DLD1 (cell line): ENCODE results near the gene TBL1X.

Source experiments
- in situ Hi-C: cut with HindIII; loops from 2 replicates; pipeline ENCODE4 v1.10.0; 2017; ENCODE audit warnings: low sequenced_read_pairs

The TBL1X gene

DNA sequence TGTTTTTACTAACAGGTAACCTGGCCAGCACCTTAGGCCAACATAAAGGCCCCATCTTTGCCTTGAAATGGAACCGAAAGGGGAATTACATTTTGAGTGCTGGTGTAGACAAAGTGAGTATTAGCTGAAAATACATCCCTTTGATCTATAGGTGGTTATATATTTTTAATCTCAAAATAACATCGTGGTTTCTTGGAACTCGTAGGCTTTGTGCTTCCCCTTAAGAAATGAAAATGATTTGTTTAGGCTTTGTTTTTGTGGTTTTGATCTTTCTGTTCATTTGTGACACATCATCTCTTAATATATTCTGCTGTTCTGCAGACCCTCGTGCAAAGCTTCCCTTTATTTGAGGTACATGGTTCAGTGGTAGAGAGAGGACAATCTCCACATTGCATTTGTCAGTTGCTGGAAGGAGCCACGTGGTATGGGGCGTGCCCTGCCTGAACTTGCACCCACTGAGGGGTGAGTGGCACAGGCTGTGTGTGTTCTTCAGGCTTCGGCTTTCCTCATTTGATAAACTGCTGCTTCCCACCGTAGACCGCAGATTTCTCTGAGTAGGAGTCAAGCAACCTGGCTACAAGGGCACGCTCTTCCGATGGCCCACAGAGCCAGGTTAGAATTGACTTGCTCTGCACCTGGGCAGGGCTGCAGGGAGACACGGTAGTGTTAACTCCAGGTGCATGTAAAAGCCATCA is 228.6 kb downstream of the TBL1X start:
- in situ Hi-C loops = no loop called here

DNA sequence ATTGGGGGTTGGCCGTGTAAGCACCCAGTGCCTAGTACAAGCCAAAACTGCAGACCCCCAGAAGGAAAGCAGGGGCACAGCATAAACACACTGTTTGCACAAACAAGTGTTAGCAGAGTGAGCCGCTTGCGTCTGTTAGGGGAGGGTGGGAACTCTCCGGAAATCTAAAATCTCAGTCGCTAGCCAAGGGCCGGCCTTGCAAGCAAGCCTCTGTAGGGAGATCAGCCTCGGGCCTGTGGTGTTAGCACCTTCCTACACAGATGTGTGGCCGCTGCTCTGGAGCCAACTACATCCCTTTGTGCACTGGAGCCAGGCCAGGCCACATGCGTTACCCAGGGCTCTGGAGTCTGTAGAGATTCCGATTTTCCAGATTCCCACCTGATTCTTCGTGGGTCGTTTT is 233.7 kb downstream of the TBL1X start:
- in situ Hi-C loops = no loop called here

DNA sequence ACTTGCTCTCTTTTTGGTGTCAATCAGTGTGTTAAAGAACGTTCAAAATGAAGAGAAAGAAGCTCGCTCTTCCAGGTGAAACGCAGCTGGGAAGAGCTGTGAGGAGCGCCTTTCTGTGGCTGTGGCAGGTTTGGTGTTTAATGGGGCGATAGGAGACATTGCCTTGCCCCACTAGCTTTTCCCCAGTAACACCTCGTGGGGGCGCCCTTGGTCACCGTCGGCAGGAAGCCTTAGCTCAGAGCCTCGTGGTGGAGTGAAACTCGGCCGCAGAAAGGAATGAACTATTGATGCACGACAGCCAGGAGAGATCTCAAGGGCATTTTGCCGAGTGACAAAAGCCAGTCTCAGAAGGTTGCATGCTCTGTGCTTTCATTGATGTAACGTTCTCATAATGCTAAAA is 235.7 kb downstream of the TBL1X start:
- in situ Hi-C loops = no loop called here

DNA sequence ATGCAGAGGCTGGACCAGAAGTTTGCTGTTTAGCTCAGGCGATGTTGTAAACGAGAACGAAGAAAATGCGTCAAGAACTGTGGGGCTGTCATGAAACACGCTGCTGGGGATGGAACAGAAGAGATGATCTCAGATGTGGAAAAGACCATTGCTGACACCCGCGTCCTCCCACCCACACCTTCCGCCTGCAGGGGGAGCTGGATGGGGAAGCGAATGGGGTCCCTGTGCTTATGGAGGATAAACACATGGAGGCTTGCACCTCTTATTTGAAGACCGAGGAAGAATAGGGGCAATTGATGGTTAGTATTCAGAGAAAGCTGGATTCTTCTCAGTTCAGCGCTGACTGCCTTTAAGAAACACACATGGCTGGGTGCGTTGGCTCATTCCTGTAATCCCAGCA is 236.9 kb downstream of the TBL1X start:
- in situ Hi-C loops = no loop called here

DNA sequence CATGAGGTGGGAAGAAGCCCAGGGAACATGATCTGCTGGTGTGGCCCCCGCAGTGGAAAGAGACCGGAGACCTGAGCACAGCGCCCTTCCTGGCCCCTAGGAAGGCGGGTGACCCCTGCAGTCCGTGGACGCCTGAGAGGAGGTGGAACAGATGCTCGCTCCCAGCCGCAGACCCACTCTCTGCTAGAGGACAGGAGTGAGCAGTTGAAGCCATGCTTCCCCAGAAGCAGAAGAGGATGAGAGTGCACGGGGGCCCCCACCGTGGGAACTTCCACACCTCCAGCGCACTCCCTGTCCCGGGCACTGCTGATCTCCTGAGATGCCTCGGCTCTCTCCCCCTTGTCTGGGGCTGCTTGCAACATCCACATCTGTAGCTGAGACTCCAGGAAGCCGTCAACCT is 238.5 kb downstream of the TBL1X start:
- in situ Hi-C loops = no loop called here

DNA sequence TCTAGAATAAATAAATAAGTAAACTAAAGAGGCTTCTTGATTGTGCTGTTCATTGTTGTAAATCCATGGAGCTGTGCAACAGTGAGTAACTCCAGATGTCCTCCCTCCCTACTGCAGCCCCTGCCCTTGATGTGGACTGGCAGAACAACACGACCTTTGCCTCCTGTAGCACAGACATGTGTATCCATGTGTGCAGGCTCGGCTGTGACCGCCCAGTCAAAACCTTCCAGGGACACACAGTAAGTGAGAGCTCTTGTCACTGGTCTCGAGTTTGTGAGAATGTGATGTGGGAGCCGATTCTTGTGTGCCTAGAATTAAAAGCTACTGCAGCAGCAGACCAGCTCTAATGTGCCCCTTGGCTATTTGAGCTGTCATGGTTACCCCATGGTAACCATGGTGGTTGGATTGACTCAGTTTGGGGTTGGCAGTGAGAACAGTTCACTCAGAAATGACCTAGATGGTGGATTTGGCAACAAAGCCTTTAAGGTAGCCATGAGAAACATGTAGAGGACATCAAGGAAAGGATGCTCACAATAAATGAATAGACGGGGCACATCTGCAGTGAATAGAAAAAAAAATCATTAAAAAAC is 240.1 kb downstream of the TBL1X start:
- in situ Hi-C loops = no loop called here

DNA sequence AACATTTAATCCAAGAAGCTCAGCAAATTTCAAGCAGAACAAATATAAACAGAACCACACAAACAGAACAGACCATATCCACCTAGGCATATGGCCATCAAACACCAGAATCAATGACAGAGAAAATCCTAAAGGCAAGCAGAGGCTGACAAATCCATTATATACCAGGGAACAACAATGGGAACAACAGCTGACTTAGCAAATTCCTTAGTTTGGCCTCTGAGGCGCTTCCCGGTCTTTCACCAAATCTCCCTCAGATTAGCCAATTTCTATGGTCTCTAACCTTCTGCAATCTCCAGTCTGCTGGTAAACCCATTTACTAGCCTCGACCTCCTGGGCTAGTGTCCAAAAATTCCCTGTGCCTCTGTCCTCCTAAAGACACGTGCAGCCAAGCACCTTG is 241.6 kb downstream of the TBL1X start:
- in situ Hi-C loops = no loop called here

DNA sequence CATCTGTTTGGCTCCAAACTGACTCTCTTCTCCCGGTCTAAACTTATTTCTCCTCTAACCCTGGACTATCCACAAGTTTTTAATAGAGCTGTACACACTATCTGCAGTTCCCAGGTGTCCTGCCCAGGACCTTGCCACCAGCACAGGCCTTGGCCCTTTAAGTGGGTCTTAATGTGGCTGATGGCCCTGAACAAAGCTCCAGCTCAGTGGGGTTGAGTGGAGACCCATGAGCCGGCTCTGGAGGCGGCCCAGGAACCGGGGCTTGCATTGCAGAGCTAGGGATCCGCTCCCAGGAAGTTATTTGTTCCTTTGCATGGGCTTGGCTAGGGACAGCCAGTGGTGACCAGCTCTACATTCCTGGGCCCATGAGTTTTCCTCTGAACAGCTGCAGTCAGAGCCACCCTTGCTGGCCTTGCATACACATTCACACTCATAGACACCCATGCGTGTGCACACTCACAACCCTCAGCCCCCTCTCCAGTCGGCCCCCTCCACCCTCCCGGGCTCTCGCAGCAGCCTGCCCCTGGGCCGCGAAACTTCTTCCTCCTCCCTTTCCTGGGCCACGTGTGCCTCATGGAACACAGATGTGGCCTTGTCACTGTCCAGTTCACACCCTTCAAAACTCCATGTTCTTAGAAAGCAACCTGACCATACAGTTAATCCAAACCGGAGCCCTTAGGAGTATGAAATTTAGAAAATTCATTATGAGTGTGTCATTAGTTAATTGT is 242.6 kb downstream of the TBL1X start:
- in situ Hi-C loops = no loop called here

DNA sequence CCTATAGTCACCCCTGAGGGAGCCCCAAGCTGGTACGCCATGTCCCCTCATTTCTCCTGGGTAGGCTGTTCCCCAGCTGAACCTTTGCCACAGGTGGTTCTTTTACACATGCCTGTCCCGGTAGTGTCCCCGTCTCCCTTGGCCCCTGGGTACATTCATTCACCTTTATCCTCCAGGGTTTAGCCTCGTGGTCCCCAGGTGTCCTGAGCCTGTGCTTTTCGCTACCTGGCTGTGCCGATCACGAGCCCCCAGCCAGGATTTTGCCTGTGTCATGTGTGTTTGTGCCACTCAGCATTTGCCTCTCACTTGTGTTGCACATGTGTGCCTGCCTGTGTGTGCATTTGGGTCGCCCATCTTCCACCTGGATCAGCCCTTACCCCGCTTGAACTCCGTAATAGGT is 243.2 kb downstream of the TBL1X start:
- in situ Hi-C loops = no loop called here

DNA sequence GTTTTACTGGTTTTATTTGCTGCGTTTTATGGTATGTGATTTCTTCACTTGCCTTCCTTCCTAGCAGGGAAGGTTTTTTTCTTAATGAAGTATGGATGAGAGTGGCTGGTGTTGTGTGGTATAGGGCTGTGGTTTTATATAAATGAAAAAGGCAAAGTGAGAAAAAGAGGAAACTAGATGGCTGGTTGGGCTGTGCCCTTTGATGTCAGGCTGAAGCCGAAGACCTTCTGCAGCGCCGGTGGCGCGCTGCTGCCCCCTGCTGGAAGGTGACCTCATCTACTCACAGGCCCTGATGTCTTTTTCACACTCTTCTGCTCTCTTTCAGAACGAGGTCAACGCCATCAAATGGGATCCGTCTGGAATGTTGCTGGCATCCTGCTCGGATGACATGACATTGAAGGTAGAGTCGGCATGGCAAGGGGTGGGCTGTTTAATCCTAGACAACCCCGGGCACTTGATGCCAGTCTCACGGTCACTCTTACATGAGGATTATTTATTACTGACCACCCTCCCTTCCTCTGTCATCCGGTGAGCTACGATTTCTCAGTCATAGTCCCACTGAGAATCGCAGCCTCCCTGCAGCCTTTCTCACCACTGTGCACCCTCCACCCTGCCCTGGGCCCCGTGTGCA is 244.2 kb downstream of the TBL1X start:
- in situ Hi-C loops = no loop called here

DNA sequence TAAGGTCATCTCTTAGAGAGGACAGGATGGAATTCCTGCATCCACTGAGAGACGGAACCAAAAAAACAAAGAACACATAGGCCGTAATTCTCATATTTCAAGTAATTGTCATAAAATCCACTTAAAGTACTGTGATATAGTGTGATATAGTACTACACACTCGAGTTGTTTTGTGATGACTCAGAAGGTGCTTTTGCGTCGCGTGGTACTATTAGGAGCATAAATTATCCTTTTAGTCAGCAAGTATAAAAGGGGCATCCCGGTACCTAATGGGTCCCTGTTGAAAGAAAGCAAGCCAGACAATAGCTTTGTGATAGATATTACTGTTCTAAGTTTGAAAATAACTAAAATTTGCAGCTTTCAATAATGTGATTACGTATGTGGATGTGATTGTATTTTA is 245.5 kb downstream of the TBL1X start:
- in situ Hi-C loops = no loop called here

DNA sequence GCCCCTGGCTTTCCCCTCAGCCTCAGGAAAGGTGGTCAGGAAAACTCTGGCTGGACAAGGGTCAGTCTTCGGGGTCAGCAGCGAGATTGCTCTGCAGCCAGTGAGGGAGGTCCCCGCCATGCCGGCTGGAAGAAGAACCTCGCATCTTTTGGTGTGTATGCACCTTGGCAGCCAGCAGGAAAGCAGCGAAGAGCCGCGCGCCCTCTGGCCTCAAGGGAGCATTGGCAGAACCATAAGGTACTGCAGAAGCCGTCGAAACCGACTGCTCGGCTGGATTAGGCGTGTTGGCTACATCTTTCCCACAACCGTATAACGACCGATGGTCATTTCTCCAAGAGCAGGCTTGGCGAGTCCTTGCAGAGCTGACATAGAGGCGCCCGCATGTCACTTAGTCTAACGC is 252.5 kb downstream of the TBL1X start:
- in situ Hi-C loops = no loop called here

DNA sequence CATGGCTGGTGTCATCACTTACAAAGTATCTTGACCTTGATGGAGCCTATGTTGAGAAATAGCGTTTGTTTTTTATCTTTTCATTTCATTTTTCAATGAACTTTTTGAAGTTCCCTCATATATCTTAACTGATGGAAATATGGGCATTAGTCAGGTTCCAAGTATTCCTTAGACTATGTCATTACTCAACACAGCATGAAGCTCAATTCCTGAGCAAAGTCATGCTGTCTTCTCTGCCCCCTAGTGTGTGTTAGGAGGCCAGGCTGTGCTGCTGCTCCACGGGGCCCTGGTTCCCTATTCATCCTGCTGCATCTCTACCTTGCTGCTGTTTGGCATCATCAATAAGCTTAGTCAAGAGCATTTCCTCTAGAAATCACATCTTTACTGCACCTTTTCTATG is 259.9 kb downstream of the TBL1X start:
- in situ Hi-C loops = no loop called here

DNA sequence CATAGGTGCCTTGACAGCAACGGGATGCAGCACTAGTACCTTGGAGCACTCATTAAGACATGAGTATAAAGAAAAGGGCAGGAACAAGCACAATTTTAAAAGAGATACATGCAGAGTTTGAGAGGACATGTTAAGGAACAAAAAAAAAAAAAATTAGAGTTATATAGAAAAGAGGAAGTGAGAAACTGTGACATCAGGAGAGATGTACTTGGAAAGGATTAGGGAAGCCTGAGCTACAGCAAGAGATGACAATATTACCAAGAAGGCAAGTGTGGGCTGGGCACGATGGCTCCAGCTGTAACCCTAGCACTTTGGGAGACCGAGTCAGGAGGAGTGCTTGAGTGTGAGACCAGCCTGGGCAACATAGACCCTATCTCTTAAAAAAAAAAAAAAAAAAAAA is 263.4 kb downstream of the TBL1X start:
- in situ Hi-C loops = no loop called here

DNA sequence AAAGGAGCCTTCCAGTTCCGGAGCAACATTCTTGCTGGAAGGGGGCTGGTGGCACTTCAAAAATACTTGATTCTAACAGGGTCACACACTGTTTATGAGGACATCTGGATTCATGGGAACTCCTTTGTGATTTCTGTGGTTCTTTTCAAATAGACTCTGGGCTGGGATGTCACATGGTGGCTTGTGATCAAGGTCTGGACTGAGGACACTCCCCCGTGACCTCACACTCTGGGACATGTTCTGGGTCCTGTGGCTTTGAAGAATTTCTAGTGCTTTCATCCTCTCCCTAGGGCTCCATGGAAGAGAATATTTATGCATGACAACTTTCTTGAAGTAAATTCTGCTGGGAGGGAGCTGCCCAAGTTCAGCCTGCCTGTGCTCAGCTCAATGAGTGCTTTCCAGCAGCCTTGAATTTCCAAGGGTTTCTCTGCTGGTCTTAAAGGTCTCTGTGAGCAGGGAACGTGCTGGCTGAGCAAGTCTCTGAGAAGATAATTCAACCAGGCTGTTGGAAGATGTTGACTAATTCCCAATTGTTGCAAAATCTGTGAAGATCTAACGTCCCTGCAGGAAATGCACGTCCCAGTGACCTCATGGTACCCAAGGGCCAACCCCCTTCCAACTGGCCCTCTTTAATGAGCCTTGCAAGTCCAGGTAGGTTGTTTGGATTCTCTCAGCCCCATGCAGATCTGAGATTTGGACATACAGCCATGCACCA is 264.5 kb downstream of the TBL1X start:
- in situ Hi-C loops = no loop called here

DNA sequence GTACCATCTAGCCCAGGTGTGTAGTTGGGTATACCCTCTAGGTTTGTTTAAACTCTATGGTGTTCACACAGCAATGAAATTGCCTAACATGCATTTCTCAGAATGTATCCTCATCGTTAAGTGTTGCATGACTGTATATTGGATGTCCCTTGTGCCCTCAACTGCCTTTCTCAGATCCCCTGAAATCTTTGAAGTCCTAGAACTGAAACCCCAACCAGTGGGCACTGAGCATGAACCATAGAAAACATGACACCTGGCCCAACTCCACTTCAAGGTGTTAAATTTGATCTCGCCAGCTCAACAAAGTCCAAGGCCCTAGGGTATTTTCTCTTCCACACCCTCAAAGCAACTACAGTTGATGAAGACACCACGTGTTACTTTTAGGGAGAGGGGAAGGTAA is 265.2 kb downstream of the TBL1X start:
- in situ Hi-C loops = no loop called here

DNA sequence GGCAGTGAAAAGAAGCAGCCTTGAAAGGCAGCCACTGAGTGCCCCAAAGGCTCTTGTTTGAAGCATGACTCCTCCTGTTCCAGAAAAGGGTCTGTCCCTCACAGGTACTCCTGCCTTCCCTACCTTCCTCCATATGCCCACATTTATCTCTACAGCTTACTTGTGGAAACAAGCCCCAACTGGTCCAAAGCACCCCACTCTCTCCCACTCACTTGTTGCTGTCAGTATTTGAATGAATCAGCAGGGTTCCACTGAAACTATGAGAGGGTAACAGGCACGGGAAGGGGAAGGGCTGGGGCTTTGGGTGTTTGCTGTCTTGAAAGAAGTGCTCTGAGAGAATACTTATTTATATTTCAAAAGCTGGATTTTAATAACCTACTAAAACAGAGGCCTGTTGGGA is 265.9 kb downstream of the TBL1X start:
- in situ Hi-C loops = no loop called here

DNA sequence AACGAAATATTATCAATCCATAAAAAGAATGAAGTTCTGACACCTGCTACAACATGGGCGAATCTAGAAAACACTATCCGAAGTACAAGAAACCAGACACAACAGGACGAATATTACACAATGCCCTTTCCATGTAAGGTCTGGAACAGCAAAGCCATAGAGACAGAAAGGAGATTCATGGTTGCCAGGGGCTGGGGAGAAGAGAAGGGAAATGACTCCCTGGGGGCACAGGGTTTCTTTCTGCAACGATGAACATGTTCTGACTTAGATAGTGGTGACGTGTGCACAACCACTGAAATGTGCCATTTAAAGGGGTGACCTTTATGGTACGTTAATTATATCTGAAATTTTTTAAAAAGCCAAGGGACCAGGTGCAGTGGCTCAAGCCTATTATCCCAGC is 272.5 kb downstream of the TBL1X start:
- in situ Hi-C loops = no loop called here

DNA sequence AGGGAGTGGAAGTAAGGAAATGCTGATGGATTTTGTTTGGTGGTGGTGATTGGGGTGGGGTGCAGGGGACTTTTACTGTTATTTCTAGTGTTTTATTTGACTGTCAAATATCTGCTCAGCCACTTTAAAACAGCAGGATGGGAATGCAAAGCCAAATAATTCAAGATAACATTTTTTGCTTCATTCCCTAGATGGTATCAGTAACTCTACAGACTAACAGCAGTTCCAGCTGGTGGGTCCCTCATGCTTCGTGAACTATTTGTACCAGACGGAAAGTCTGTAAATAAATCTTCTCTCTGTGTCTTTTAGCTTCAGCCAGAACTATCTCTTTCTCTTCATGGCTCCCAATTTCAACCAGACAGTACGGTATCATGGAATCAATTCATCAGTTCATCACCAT is 273.3 kb downstream of the TBL1X start:
- in situ Hi-C loops = no loop called here

DNA sequence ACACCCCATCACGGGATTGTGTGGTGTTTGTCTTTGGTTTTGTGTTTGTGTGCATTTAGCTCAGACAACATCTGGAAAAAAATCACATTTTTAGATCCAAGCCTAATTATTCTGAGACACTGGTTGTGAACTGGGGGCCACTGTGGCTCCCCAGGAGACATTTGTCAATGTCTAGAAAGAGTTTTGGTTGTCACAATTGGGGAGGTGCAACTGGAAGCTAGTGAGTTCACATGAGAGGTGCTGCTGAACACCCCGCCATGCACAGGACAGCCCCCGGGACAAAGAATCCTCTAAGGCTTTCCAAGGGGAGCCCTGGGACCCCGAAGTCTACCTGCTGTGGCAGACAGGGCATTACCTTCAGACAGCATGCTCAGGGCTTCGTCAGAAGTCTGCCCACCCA is 274.3 kb downstream of the TBL1X start:
- in situ Hi-C loops = no loop called here

DNA sequence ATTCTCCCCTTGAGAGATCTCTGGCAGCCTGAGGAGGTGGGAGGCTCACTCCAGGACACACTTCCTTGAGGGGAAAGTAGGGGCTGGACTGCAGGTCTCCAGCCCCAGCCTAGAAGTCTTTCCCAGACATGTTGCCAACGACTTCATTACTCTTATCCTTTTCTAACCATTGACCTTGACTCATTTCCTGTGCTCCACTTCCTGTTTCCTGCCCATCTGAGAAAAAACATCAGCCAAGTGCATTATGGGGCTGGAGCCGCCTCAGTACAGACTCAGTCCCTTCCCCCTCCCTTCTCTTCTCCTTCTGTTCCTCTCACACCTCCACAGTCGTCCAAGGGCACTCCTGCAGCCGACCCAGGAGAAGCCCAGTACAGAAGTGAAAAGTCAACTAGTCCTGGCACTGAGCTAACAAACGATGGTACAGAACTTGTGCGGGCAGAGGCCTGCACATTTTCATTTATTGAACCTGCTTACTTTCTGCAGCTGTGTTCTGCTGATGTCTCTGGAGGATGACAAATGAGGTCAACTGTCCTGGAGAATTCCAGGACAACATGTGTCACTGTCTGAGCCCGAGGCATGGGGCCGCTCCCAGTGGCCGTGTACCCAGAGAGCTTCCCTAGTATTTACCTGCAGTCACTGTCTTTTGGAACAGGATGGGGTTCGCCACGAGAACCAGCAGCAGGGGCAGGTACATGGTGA is 280.7 kb downstream of the TBL1X start:
- in situ Hi-C loops = no loop called here
